K562 (cell line): Measurements from ENCODE around the gene AFF3. TPM values are rescaled to one million over a fixed set of nuclear protein-coding genes. Genes with fewer than 3 reads are reported as not detected.

Experiments
- ATAC-seq: fragments of 200-7000 bp; cut with Tn5 transposase; 3 replicates; pipeline ENCODE4 v1.9.1; 2020; ENCODE audit warnings: moderate library complexity
- BruUV-seq: library from RNA; stranded (reverse); fragments of 400-500 nt; replicated peaks from 2 replicates; lab custom pipeline; 2021; lab: Mats Ljungman, UMichigan
- CTCF ChIA-PET: fragments of 300-600 bp; formaldehyde crosslinking; extraction: SDS; loops from one replicate; lab custom pipeline; 2021; ENCODE audit warnings: low intra/inter-chr PET ratio; lab: Yijun Ruan, JAX
- POLR2A ChIA-PET: fragments of 300-600, 350-650 bp; sonication (Branson Sonifier 250); formaldehyde crosslinking; extraction: SDS; loops from one replicate; lab custom pipeline; 2021; ENCODE audit warnings: antibody characterized with exemption, inconsistent platforms; lab: Yijun Ruan, JAX
- DNase-seq, 4 experiments: peaks; one replicate each; pipeline versions ENCODE4 v3.0.0 to v3.0.0-alpha.2; 2011 to 2018; ENCODE audit warnings: low spot score in 3 of 4, mixed read lengths in 3 of 4; ENCODE audit errors: extremely low read depth in 1 of 4
- FAIRE-seq: peaks from 2 replicates; lab custom pipeline; 2011; peaks lifted over from hg19 to GRCh38; lab: Jason Lieb, UNC
- H2AFZ ChIP-seq: 2 replicates; pipeline ENCODE4 v1.6.0; 2011; ENCODE audit warnings: low read depth, low read length, control low read depth, inconsistent platforms
- H3K27ac ChIP-seq: fragments of 200-600 bp; 3 replicates; pipeline ENCODE4 v1.8.0; 2011; ENCODE audit warnings: low read depth, mild to moderate bottlenecking, control low read depth, inconsistent platforms, low read length, moderate library complexity, mixed read lengths; ENCODE audit errors: extremely low read depth
- H3K27me3 ChIP-seq, 2 experiments: fragments of 300-600 bp in 1 of 2; 2 replicates in 1 of 2; 3 replicates in 1 of 2; pipeline versions ENCODE4 v1.6.0 to v1.8.0; 2011; ENCODE audit warnings: inconsistent platforms in 2 of 2, low read length in 2 of 2, mild to moderate bottlenecking in 1 of 2, mixed read lengths in 1 of 2, moderate library complexity in 1 of 2; ENCODE audit not compliant: control insufficient read depth in 2 of 2, insufficient read depth in 2 of 2
- H3K36me3 ChIP-seq: fragments of 300-600 bp; 3 replicates; pipeline ENCODE4 v1.8.0; 2011; ENCODE audit warnings: mild to moderate bottlenecking, low read length, inconsistent platforms; ENCODE audit not compliant: control insufficient read depth, insufficient read depth
- H3K4me1 ChIP-seq, 2 experiments: fragments of 200-600 bp in 1 of 2; replicated peaks in 1 of 2; 2 replicates in 1 of 2; 3 replicates in 1 of 2; pipeline versions ENCODE4 v1.5.1 to v1.8.0; 2011; ENCODE audit warnings: inconsistent platforms in 2 of 2, low read length in 2 of 2, mild to moderate bottlenecking in 1 of 2, mixed read lengths in 1 of 2, moderate library complexity in 1 of 2; ENCODE audit not compliant: control insufficient read depth in 2 of 2, insufficient read depth in 2 of 2
- H3K4me2 ChIP-seq: 2 replicates; pipeline ENCODE4 v1.6.1; 2011; ENCODE audit warnings: low read length, control low read depth, inconsistent platforms, mixed read lengths; ENCODE audit not compliant: insufficient read depth
- H3K4me3 ChIP-seq: fragments of 200-600 bp; sonication (generic), shearing (Covaris generic); 2 replicates; pipeline ENCODE4 v1.5.1; 2016; ENCODE audit warnings: control low read depth, inconsistent platforms
- H3K79me2 ChIP-seq: fragments of 200-600 bp; 3 replicates; pipeline ENCODE4 v1.8.0; 2011; ENCODE audit warnings: low read length, inconsistent platforms; ENCODE audit not compliant: control insufficient read depth, insufficient read depth
- H3K9ac ChIP-seq, 2 experiments: 2 replicates each; pipeline versions ENCODE4 v1.6.0 to v1.6.1; 2011; ENCODE audit warnings: low read depth in 2 of 2, low read length in 2 of 2, control low read depth in 1 of 2, inconsistent platforms in 1 of 2, mild to moderate bottlenecking in 1 of 2, mixed read lengths in 1 of 2; ENCODE audit not compliant: insufficient read depth in 1 of 2
- H3K9me1 ChIP-seq: one replicate; pipeline ENCODE4 v1.6.0; 2011; ENCODE audit warnings: inconsistent platforms, mild to moderate bottlenecking, low read length, moderate library complexity; ENCODE audit not compliant: control insufficient read depth, insufficient read depth
- H3K9me3 ChIP-seq: replicated peaks from 2 replicates; pipeline ENCODE4 v1.5.1; 2011; ENCODE audit warnings: low read depth, low read length, inconsistent platforms; ENCODE audit not compliant: control insufficient read depth, insufficient read depth
- H4K20me1 ChIP-seq: replicated peaks from 2 replicates; pipeline ENCODE4 v1.6.1; 2011; ENCODE audit warnings: low read length, inconsistent platforms, mixed read lengths; ENCODE audit not compliant: control insufficient read depth, insufficient read depth
- OTX1 ChIP-seq: fragments of 450-650 bp; formaldehyde crosslinking; IDR thresholded peaks from 2 replicates; pipeline ENCODE4 v1.4.0; 2022; ENCODE audit warnings: mild to moderate bottlenecking
- PRDM10 ChIP-seq: fragments of 450-650 bp; IDR thresholded peaks from 2 replicates; pipeline ENCODE4 v1.6.1; 2018; ENCODE audit not compliant: partially characterized antibody
- SNRNP70 ChIP-seq: fragments of 200-400 bp; formaldehyde crosslinking; optimal IDR thresholded peaks from 2 replicates; pipeline ENCODE3; 2017; ENCODE audit warnings: low read depth, low read length
- YY1 ChIP-seq, 3 experiments: IDR thresholded peaks; 2 replicates each; pipeline ENCODE4 v1.6.1; 2011; ENCODE audit warnings: low read length in 2 of 3, mild to moderate bottlenecking in 2 of 3, moderate library complexity in 2 of 3, borderline replicate concordance in 1 of 3, control low read depth in 1 of 3, low read depth in 1 of 3; ENCODE audit not compliant: insufficient read depth in 3 of 3, insufficient replicate concordance in 2 of 3, control insufficient read depth in 1 of 3, insufficient read length in 1 of 3; ENCODE audit errors: extremely low read depth in 1 of 3
- ZNF408 ChIP-seq: fragments of 250-450 bp; sonication (Bioruptor Pico); IDR thresholded peaks from 2 replicates; pipeline ENCODE4 v1.4.0; 2020; ENCODE audit warnings: low read depth, mild to moderate bottlenecking, moderate library complexity
- ZNF639 ChIP-seq, 2 experiments: fragments of 200-800 bp in 1 of 2; sonication (Bioruptor generic) in 1 of 2; sonication (generic) in 1 of 2; formaldehyde crosslinking in 1 of 2; IDR thresholded peaks in 1 of 2; conservative IDR thresholded peaks in 1 of 2; 2 replicates each; pipeline versions ENCODE4 v1.5.0 to v1.6.1; 2016 to 2020; ENCODE audit warnings: missing compliant biosample characterization in 1 of 2, missing genetic modification characterization in 1 of 2, missing genetic modification reagents in 1 of 2
- ZSCAN32 ChIP-seq: fragments of 450-650 bp; formaldehyde crosslinking; IDR thresholded peaks from 2 replicates; pipeline ENCODE4 v1.4.0; 2020; ENCODE audit warnings: mild to moderate bottlenecking, moderate library complexity
- WGBS: fragments of 100-300 bp; shearing (Covaris generic); methylation state at CpG from one replicate; pipeline ENCODE4 v1.1.6; 2016; ENCODE audit warnings: low coverage, mixed read lengths; ENCODE audit not compliant: insufficient coverage; ENCODE audit errors: missing lambda C conversion rate; 5-methylcytosine and 5-hydroxymethylcytosine counted together
- in situ Hi-C: fragments of 300-500 bp; cut with MboI; formaldehyde crosslinking; loops from 4 replicates; pipeline ENCODE4 v1.15.0; 2018; ENCODE audit warnings: inconsistent platforms, mixed read lengths
- intact Hi-C: fragments of 100-400 bp; cut with micrococcal nuclease; formaldehyde crosslinking; loops from 2 replicates; pipeline ENCODE4 v1.14.2; 2022
- polyA plus RNA-seq, 8 experiments: library from polyadenylated mRNA; depleted of rRNA in 4 of 8; stranded (reverse) in 5 of 8; unstranded in 3 of 8; fragments of >200 nt; fragmentation: Nextera tagmentation in 2 of 8; fragmentation: Illumina TruSeq in 1 of 8; extraction: Ambion mirVana in 2 of 8; extraction: Trizol in 1 of 8; gene quantifications; 2 replicates each; pipeline versions ENCODE4 v1.2.1 to v1.2.3, GENCODE V29; 2011 to 2014; ENCODE audit warnings: inconsistent platforms in 1 of 8, missing spikeins in 1 of 8
- total RNA-seq, 7 experiments: library from RNA; depleted of rRNA in 6 of 7; stranded (reverse); fragments of >200 nt in 6 of 7; fragmentation: Illumina TruSeq in 2 of 7; extraction: Trizol in 2 of 7; gene quantifications; 2 replicates each; pipeline versions ENCODE4 v1.2.1 to v1.2.3, GENCODE V29; 2011 to 2021; ENCODE audit warnings: low replicate concordance in 1 of 7

Gene AFF3
- total and polyA plus RNA-seq, 9 of the 15 experiments (the other 6 are each of a cell fraction or from before 2014, with no cell fraction given), result 0.02 to 0.11 TPM; not detected in 7

- H2AFZ ChIP-seq, result no peak overlapping the region
- H3K27ac ChIP-seq, result no peak overlapping the region
- in situ Hi-C loops, result no loop called here
- DNase-seq, result no peak
- BruUV-seq, result no TSS peak
- ATAC-seq, result no peak
- H3K36me3 ChIP-seq, result no peaks in the 10 kb centered on the region
- ChIA-PET POLR2A (interaction anchor here (0.7 kb wide), 1 partner anchor 15 kb away, joined by 4 read pairs; no protein-coding TSS in a partner anchor), CTCF (no interaction called here)
- H3K9me1 ChIP-seq, result no peaks in the 10 kb centered on the region
- 2% methylated on average over 22 of the region's 22 CpGs for WGBS
- no peaks in the 10 kb centered on the region for H3K79me2 ChIP-seq
- H3K4me1 ChIP-seq, result no peaks in the 10 kb centered on the region
- intact Hi-C loops, result no loop called here
- H3K9me3 ChIP-seq, result no peaks in the 10 kb centered on the region
- no peak overlapping the region for H3K4me2 ChIP-seq
- no peak overlapping the region for H3K9ac ChIP-seq
- H4K20me1 ChIP-seq, result no peaks in the 10 kb centered on the region
- H3K4me3 ChIP-seq, result no peak overlapping the region
- TF ChIP-seq OTX1 (no peak), ZSCAN32 (CRISPR knock-in tag) (no peak), PRDM10 (peak; percentile 50), YY1 (IDR thresholded peaks at IDR 0.05; ENCODE audit: borderline replicate concordance in 1 of 3, control insufficient read depth in 1 of 3, extremely low read depth in 1 of 3, insufficient read depth in 3 of 3, insufficient read length in 1 of 3, insufficient replicate concordance in 2 of 3, low read depth in 1 of 3, low read length in 2 of 3) (no peak), ZNF408 (CRISPR knock-in tag) (no peak), SNRNP70 (no peak), ZNF639 (CRISPR knock-in tag; conservative IDR thresholded peaks at IDR 0.05 in 1 of 2, IDR thresholded peaks at IDR 0.05 in 1 of 2) (no peak)
- peaks cover 12 to 28% of the 10 kb centered on the region in 2 experiments for H3K27me3 ChIP-seq
- FAIRE-seq, result no peak
These were observed 141.3 kb downstream of the AFF3 start for GRCh38 chr2:100000915-100001707.
